ENCODE data around the gene CKB. TPM values are rescaled to one million over a fixed set of nuclear protein-coding genes. Genes with fewer than 3 reads are reported as not detected.

CKB gene
- polyA plus RNA-seq, 4 donors, result 116 to 202 (median 130) TPM

GRCh38 chr14:103550451-103551337 is 28.1 kb upstream of the CKB start:
- no peak for DNase-seq (ENCODE audit: low read depth in 4 of 4, low spot score in 3 of 4)

DNA sequence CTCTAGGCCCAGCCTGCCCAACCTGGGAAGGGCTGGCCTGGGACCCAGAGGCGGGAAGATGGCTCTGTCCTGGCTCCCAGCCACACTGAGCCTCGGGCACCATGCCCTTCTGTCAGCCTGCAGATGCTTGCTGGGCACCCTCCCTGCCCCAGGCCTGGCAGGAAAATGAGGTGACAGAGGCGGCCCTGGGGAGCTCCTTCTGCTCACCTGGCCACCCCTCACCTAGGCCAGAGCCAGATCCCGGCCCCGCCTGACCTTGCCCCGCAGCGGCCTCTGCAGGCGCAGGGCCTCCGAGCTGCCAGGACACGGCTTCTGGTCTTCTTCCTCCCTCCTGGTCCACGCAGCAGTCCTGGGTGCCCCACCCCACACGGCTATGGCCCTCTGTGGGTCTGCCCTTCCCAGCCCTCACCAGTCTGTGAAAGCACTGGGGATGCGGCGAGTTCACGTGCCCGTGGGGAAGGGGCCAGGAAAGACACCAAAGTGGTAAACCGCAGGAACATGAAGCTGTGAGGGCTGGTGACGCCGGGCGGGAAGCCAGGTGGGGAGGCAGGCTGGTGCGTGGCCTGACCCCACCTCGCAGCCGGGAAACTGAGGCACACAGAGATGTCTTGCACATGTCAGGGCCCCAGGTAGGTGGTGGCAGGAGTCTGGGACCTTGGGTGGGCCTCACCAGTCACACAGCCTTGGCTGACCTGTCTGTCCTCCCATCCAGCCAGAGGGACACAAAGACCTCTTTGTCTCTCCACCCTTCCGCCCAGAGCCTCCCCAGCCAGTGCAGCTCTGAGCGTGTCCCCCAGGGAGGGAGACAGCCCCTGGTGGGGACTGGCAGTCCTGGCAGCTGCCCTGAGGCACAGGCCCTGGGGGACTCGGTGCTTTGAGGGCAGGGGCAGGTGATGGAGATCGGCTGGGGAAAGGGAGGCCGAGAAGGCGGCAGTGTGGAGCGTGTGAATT is 27.0 kb upstream of the CKB start:
- no peak for DNase-seq (ENCODE audit: low read depth in 4 of 4, low spot score in 3 of 4)

GRCh38 chr14:103548463-103549351 is 26.1 kb upstream of the CKB start:
- no peak for DNase-seq (ENCODE audit: low read depth in 4 of 4, low spot score in 3 of 4)

GRCh38 chr14:103547941-103548462 is 25.4 kb upstream of the CKB start:
- DNase-seq (ENCODE audit: low read depth in 4 of 4, low spot score in 3 of 4), result no peak

- no peak for DNase-seq (ENCODE audit: low read depth in 4 of 4, low spot score in 3 of 4)
Observed at GRCh38 chr14:103547455-103547940, 24.9 kb upstream of the CKB start.

- DNase-seq (ENCODE audit: low read depth in 4 of 4, low spot score in 3 of 4), result no peak
Observed at GRCh38 chr14:103546652-103547454, 24.2 kb upstream of the CKB start.

DNA sequence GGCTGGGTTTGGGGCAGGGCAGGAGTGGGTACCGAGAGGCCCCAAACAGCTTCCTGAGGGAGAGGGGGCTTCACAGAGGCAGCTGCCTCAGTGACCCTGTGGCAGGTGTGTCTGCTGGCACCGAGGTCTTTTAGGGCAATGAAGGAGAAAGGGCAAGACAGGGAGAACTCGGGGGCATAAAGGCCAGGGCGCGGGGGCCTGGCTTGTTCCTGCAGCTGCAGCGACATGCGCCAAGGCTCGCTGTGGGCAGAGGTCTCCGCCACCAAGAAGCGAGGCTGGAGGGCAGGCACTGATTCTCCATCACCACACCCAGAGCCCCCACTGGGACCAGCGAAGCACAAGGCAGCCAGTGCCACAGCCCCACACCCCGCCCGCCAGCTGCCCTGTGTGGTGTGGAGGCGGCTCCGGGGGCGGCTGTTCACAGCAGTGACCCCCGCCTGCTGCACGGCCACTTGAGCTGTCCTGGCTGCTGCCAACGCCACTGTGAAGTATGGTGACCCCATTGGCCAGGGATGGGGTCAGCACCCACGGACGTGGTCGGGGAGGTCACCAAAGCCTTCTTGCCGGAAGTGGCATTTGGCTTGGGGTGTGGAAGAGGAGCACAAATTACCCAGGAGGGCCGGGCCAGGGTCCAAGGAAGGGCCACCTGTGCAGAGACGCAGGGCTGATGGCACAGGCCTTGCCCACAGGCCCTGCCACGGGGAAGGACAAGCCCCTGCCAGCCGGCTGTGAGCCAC is 23.5 kb upstream of the CKB start:
- DNase-seq (ENCODE audit: low read depth in 4 of 4, low spot score in 3 of 4), result no peak

- no peak for DNase-seq (ENCODE audit: low read depth in 4 of 4, low spot score in 3 of 4)
Observed at GRCh38 chr14:103545219-103545914, 22.7 kb upstream of the CKB start.

- DNase-seq (ENCODE audit: low read depth in 4 of 4, low spot score in 3 of 4), result no peak
Observed at GRCh38 chr14:103544388-103545218, 22.0 kb upstream of the CKB start.

DNA sequence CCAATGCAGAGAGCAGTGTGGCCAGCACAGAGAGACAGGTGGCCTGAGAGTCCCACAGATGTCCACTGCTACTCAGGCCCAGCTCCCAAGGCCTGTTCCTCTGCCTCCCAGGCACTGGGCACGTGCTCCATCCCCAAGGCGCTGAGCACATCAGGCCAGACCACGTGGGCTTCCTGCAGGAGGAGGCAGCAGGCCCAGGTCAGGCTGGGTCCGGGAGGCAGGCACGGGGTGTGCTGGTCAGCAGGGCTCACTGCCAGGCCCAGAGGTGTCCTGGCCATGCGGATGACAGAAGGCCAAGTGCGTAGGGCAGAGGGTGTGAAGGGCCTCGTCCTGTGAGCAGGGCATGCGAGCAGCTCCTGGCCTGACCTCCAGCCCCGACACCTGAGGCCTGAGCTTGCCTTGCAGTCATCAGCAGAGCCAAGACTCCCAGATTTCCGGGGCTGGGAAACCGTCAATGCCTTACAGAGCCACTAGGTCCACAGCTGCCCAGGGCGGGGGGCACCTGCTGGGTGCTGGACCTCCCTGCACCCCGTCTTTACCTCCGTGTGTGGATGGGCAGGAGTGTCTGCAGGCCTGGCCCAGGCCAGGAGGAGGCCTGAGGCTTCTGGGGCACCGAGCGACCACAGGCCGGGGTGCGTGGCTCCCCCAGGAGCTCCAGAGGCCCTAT is 21.2 kb upstream of the CKB start:
- DNase-seq (ENCODE audit: low read depth in 4 of 4, low spot score in 3 of 4), result no peak

DNA sequence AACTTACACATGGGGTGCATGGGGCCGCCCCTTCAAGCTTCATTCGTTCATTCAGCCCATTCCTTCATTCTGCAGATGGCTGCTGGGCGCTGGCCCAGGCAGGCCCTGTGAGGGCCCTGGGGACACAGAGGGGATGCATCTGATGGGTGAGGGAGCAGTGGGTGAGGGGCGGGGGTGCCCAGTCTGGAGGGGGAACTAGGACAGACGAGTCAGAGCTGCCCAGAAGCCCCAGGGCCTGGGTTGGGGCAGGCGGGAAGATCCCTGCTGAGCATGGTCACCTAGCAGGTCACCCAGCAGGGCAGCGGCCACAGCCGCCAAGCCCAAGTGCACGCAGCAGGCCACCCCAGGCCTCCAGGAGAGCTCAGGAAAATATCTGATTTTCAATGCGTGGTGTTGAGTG is 20.5 kb upstream of the CKB start:
- DNase-seq (ENCODE audit: low read depth in 4 of 4, low spot score in 3 of 4), result no peak

- DNase-seq (ENCODE audit: low read depth in 4 of 4, low spot score in 3 of 4), result no peak
Observed at GRCh38 chr14:103542605-103543088, 20.0 kb upstream of the CKB start.

DNA sequence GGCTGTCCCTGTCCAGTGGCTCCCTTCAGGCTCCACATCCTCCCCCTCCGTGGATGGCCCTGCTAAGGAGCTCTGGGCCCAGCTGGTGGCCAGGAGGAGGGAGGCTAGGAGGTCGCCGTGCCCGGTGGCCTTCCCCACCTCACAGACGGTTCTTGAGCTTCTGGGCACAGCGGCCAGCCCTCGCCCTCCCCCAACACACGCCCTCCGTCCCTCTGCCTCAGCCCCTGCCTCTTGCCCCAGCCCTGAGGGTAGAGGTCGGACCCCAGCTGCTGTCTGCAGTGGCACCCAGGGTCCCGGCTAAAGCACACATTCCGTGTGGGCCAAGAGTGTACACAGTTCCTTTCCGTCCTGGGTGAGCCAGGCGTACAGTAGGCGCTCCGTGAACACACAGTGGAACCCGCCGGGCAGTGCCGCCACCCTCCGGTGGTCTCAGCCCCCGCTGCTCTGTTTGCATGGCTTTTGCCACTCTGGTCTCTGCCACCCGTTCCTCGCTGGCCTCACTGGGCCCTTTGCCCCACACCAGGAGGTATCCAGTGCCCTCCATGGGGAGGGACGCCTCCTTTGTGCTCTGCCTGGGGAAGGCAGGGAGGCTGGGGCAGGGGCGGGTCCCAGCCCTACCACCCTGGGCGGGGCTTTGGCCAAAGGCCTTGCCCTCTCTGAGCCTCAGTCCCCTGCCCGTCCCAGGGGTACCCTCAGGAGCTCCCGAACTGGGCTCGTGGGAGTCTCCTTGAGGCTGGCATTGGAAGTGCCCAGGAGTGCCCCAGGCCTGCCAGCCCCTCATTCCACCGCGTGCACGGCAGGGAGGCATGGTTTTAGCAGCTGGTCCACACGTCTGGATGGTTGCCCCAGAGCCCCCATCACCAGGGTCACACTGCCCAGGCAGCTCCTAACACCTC is 19.3 kb upstream of the CKB start:
- no peak for DNase-seq (ENCODE audit: low read depth in 4 of 4, low spot score in 3 of 4)

DNA sequence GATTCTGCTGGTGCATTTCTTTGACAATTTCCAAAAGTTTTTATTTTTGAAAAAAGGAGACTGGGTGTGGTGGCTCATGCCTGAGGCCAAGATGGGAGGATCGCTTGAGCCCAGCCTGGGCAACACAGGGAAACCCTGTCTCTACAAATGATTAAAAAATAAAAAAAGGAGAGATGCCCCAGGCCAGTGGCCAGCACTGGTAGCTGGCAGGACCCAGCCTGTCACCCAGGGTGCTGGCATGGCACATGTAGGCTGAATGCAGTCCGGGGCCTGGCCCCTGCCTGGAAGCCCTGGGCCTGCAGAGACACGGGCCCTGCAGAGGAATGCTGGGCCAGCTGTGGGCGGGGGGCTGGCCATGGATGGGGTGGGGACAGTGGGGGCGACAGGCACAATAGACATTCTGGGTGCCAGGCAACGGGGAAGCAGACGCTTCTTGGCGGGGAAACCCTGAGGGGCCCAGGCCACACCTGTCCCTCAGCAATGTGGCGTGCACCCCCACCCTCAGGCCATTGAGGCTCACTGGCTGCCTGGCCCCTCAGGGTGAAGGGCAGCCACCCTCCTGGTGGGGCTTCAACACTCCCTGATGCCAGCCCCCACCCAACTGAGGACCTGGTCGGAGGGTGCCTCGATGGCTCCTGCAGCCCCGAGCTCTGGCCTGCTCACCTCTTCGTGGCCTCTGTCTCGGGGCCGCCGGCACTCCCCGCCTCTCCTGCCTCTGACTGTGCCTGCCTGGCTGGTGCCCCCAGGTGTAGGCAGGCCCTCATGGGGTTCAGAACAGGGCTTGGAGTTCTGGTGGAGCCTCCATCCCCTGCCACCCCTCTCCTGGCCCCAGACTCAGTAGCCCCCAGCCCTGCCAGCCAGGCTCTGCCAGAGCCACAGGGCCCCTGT is 18.4 kb upstream of the CKB start:
- no peak for DNase-seq (ENCODE audit: low read depth in 4 of 4, low spot score in 3 of 4)

All from right renal pelvis (tissue), 4 donors.